ENCODE results near the gene KIF26B. TPM values are rescaled to one million over a fixed set of nuclear protein-coding genes. Genes with fewer than 3 reads are reported as not detected.

The KIF26B gene
- total RNA-seq, 3 donors from 2014 or later (not counting 1 experiment from before 2014, with no cell fraction given) = 0.16 to 0.96 (median 0.18) TPM

- Histone ChIP-seq H3K9me3 (ENCODE audit: control insufficient read depth, insufficient read depth, low read length) (peaks cover 15% of the 10 kb centered on the region), H3K4me1 (ENCODE audit: control insufficient read depth, insufficient read depth, low read length) (no peaks in the 10 kb centered on the region), H3K36me3 (ENCODE audit: control insufficient read depth, insufficient read depth, low read length) (no peaks in the 10 kb centered on the region), H3K27ac (ENCODE audit: low read length) (no peak overlapping the region), H3K4me3 (ENCODE audit: low read length) (no peak overlapping the region), H3K27me3 (ENCODE audit: control insufficient read depth, insufficient read depth, low read length) (no peaks in the 10 kb centered on the region)
- intact Hi-C loops (cut with micrococcal nuclease) = no loop called here
- H3K9me3 Mint-ChIP-seq = peaks cover 0 to 4% of the 10 kb centered on the region in 2 donors
- no peaks in the 10 kb centered on the region for H3K27me3 Mint-ChIP-seq (ENCODE audit: low read depth in 2 of 2)
- ATAC-seq = no peak
- no peak overlapping the region for H3K27ac Mint-ChIP-seq
- H3K4me1 Mint-ChIP-seq = no peaks in the 10 kb centered on the region
- no peak for DNase-seq
- H3K36me3 Mint-ChIP-seq = peaks cover 12% of the 10 kb centered on the region
- 89% methylated on average over 9 of the region's 13 CpGs for WGBS (ENCODE audit: insufficient coverage)
- no peak overlapping the region for H3K4me3 Mint-ChIP-seq
- no peak for TF ChIP-seq CTCF (IDR thresholded peaks at IDR 0.05)
Observed at GRCh38 chr1:245209658-245210435, 55.1 kb downstream of the KIF26B start.

DNA sequence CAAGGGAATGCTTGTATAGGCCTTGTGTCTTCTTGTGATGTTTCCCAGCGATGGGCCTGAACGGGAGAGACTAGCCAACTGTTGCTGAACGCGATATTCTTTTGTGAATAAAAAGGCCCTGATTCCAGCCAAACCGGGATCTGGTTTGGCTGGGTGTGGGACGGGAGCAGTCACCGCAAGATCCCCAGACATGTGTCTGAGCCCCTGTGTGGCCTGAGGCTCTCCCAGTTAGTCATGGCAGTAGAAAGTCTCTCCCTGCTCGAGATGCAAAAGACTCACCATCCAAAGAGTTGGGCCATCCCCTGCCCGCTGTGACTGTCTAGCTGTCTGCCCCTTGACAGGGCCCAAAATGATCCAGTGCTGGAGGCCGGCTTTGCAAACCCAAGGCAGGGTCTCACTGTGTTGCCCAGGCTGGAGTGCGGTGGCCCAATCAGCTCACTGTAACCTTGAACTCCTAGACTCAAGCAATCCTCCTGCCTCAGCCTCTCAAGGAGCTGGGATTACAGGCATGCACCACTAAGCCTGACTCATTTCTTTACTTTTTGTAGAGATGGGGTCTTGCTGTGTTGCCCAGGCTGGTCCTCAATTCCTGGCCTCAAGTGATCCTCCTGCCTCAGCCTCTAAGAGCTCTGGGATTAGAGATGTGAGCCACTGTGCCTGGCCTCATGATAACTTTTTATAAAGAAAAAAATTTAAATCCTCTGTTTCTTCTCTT lies 56.4 kb downstream of the KIF26B start:
- intact Hi-C loops (cut with micrococcal nuclease) = no loop called here
- ATAC-seq (no peak), DNase-seq (no peak)
- H3K4me3 ChIP-seq (ENCODE audit: low read length) = no peak overlapping the region
- TF ChIP-seq CTCF (IDR thresholded peaks at IDR 0.05) = no peak
- H3K27me3 ChIP-seq (ENCODE audit: control insufficient read depth, insufficient read depth, low read length) = no peaks in the 10 kb centered on the region
- H3K9me3 ChIP-seq (ENCODE audit: control insufficient read depth, insufficient read depth, low read length) = peaks cover 12% of the 10 kb centered on the region
- no peaks in the 10 kb centered on the region for H3K27me3 Mint-ChIP-seq (ENCODE audit: low read depth in 2 of 2)
- no peaks in the 10 kb centered on the region for H3K36me3 ChIP-seq (ENCODE audit: control insufficient read depth, insufficient read depth, low read length)
- no peak overlapping the region for H3K27ac Mint-ChIP-seq
- H3K36me3 Mint-ChIP-seq = peaks cover 11% of the 10 kb centered on the region
- H3K4me3 Mint-ChIP-seq = no peak overlapping the region
- H3K9me3 Mint-ChIP-seq = peaks cover 0 to 4% of the 10 kb centered on the region in 2 donors
- WGBS (ENCODE audit: insufficient coverage) = 87% methylated on average over 11 of the region's 11 CpGs
- H3K4me1 Mint-ChIP-seq = no peaks in the 10 kb centered on the region
- H3K4me1 ChIP-seq (ENCODE audit: control insufficient read depth, insufficient read depth, low read length) = no peaks in the 10 kb centered on the region
- no peak overlapping the region for H3K27ac ChIP-seq (ENCODE audit: low read length)

DNA sequence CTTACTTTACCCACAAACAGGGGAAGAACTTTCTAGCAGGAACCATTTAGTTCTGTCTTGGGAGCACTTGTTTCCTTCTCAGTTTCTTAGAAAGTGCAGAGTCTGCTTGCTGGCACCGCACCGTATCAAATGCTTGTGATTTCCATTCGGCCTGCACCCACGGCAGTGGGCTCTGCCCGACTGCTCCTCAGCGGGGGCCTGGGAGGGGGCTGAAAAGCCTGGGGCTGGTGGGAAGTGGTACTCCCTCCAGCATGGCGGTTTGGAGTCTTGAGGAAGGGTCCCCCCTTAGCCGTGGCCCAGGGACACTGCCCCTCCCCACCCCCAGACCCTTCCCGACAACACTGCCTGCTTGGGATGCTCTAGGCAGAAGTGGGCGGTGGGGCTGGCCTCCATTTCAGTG lies 57.0 kb downstream of the KIF26B start:
- H3K9me3 Mint-ChIP-seq = peaks cover 0 to 2% of the 10 kb centered on the region in 2 donors
- WGBS (ENCODE audit: insufficient coverage) = 91% methylated on average over 10 of the region's 10 CpGs

More for the DNA sequence above, 57.0 kb downstream of the KIF26B start:
- Histone ChIP-seq H3K27me3 (ENCODE audit: control insufficient read depth, insufficient read depth, low read length) (no peaks in the 10 kb centered on the region), H3K36me3 (ENCODE audit: control insufficient read depth, insufficient read depth, low read length) (no peaks in the 10 kb centered on the region), H3K9me3 (ENCODE audit: control insufficient read depth, insufficient read depth, low read length) (peaks cover 6% of the 10 kb centered on the region), H3K27ac (ENCODE audit: low read length) (no peak overlapping the region), H3K4me1 (ENCODE audit: control insufficient read depth, insufficient read depth, low read length) (no peaks in the 10 kb centered on the region), H3K4me3 (ENCODE audit: low read length) (no peak overlapping the region)
- Mint-ChIP-seq H3K4me3 (no peak overlapping the region), H3K36me3 (peaks cover 5% of the 10 kb centered on the region), H3K27ac (no peak overlapping the region), H3K4me1 (no peaks in the 10 kb centered on the region), H3K27me3 (ENCODE audit: low read depth in 2 of 2) (no peaks in the 10 kb centered on the region)
- DNase-seq (no peak), ATAC-seq (no peak)
- intact Hi-C loops (cut with micrococcal nuclease) = no loop called here
- TF ChIP-seq CTCF (IDR thresholded peaks at IDR 0.05) = no peak
